HG02884 (cell line): ENCODE results near the gene NCR2.

Experiments used
- ATAC-seq: cut with Tn5 transposase; IDR thresholded peaks from one replicate; pipeline ENCODE4 v1.9.1; 2021; ENCODE audit warnings: mild to moderate bottlenecking, moderate library complexity; ENCODE audit not compliant: unreplicated experiment

Gene NCR2

GRCh38 chr6:41392246-41392645 lies 56.8 kb downstream of the NCR2 start:
- no peak for ATAC-seq

- ATAC-seq = no peak
Observed at GRCh38 chr6:41396335-41396734, 60.9 kb downstream of the NCR2 start.

DNA sequence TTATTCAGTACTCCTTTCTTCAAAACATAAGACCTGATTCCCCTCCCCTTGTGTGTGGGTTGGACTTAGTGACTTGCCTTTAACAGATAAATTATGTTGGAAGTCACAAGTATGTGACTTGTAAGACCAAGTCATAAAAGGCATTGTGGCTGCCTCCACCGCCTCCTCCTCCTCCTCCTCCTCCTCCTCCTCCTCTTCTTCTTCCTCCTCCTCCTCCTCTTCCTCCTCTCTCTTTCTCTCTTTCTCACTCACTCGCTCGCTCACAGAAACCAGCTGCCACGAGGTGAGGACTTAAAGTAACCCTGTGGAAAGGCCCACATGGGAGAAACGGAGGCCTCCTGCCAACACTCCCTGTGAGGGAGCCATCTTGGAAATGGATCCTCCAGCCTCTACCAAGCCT lies 64.0 kb downstream of the NCR2 start:
- no peak for ATAC-seq
